Fibroblast of pulmonary artery (primary cell): ENCODE measurements around the gene GRK4.

ENCODE experiments used
- DNase-seq: peaks from one replicate; pipeline ENCODE4 v3.0.0-alpha.2; 2010; ENCODE audit warnings: low read depth
- H3K4me3 ChIP-seq: replicated peaks from 2 replicates; pipeline ENCODE4 v1.5.1; 2011; ENCODE audit warnings: low read depth, mild to moderate bottlenecking, control low read depth, low read length, moderate library complexity
- CTCF ChIP-seq: IDR thresholded peaks from 2 replicates; pipeline ENCODE4 v1.5.1; 2011; ENCODE audit warnings: mild to moderate bottlenecking, control low read depth, low read length, inconsistent platforms; ENCODE audit errors: missing control alignments

GRK4 gene

DNA sequence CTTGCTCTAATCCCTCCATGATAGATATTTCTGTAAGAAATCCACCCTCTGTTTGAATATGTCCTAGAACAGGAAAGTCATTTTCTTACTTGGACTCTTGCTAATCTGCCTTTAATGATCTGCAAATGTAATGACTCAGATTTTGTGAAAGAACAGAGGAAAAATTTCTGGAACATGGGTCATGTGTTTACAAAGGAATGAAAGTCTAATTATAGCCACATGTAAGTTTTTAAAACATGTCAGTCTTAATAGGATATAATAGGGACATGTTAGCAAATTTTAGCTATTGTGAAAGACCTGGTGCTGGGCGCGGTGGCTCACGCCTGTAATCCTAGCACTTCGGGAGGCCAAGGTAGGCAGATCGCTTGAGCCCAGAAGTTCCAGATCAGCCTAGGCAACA is 47.6 kb downstream of the GRK4 start:
- TF ChIP-seq CTCF, result no peak
- H3K4me3 ChIP-seq, result no peak overlapping the region
- DNase-seq, result peak; percentile 39

- no peak for DNase-seq
- H3K4me3 ChIP-seq, result no peak overlapping the region
- TF ChIP-seq CTCF, result no peak
Measured at GRCh38 chr4:3011456-3012220, 48.3 kb downstream of the GRK4 start.

GRCh38 chr4:3013323-3013722 is 50.0 kb downstream of the GRK4 start:
- no peak overlapping the region for H3K4me3 ChIP-seq
- no peak for DNase-seq
- TF ChIP-seq CTCF, result no peak

- no peak for TF ChIP-seq CTCF
- no peak for DNase-seq
- H3K4me3 ChIP-seq, result no peak overlapping the region
Measured at GRCh38 chr4:3013839-3014350, 50.5 kb downstream of the GRK4 start.

GRCh38 chr4:3016961-3017360 is 53.6 kb downstream of the GRK4 start:
- DNase-seq, result no peak
- no peak overlapping the region for H3K4me3 ChIP-seq
- no peak for TF ChIP-seq CTCF

DNA sequence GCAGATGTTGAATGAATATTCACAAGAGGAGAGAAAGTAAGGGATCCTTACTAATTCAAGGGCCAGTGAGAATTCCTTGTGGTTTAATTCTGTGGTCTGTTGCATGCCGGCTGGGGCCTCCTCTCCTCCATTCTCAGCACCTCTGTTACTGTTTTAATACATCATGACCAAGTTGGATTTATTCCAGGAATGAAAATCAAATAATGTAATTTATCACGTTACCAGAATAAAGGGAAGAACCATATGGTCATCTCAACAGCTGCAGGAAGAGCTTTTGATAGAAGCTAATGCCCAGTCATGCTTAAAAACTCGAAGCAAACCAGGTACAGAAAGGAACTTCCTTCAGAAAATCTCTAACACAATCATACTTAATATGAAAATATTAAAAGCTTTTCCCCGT is 54.1 kb downstream of the GRK4 start:
- H3K4me3 ChIP-seq, result no peak overlapping the region
- no peak for DNase-seq
- no peak for TF ChIP-seq CTCF

DNA sequence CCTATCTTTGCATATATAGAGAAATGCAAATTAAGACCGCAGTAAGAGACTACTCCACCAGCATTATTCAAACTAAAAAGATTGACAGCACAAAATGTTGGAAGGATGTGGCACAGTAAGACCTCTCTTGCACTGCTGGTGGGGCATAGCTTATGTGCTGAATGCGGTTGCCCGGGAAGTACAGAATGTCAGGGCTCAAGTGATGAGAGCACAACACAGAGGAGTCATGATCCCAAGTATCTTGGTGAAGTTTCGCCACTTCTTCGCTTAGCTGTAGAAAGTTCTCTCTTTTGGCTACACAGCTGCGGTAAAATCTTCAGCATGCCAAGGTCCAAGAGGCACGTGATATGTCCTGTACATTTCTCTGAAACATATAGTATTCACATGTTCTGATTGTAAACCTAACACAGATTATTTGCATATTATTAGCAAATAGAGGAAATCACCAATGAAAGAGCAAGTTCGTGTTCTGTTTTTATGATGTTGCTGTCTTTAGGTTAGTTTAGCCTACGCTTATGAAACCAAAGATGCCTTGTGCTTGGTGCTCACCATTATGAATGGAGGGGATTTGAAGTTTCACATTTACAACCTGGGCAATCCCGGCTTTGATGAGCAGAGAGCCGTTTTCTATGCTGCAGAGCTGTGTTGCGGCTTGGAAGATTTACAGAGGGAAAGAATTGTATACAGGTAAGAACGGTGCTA is 55.9 kb downstream of the GRK4 start:
- H3K4me3 ChIP-seq, result no peak overlapping the region
- TF ChIP-seq CTCF, result no peak
- DNase-seq, result no peak
